Endothelial cell of umbilical vein (primary cell): Measurements from ENCODE around the gene MITF. TPM values are rescaled to one million over a fixed set of nuclear protein-coding genes. Genes with fewer than 3 reads are reported as not detected.

Experiments used
- BruUV-seq: library from RNA; stranded (reverse); fragments of 400-500 nt; replicated peaks from 2 replicates; lab custom pipeline; 2021; lab: Mats Ljungman, UMichigan
- CTCF ChIA-PET: fragments of 300-600, 350-600 bp; sonication (Branson Sonifier 250); formaldehyde crosslinking; loops from one replicate; lab custom pipeline; 2021; ENCODE audit warnings: antibody characterized with exemption, inconsistent platforms; lab: Charles Lee
- POLR2A ChIA-PET: fragments of 300-600, 350-600 bp; sonication (Branson Sonifier 250); formaldehyde crosslinking; loops from one replicate; lab custom pipeline; 2021; ENCODE audit warnings: antibody characterized with exemption, inconsistent platforms; lab: Charles Lee
- DNase-seq: peaks from one replicate; pipeline ENCODE4 v3.0.0-alpha.2; 2011; ENCODE audit warnings: low read depth, low spot score
- FAIRE-seq: peaks from 2 replicates; lab custom pipeline; 2011; peaks lifted over from hg19 to GRCh38; lab: Jason Lieb, UNC
- H2AFZ ChIP-seq: 2 replicates; pipeline ENCODE4 v1.6.0; 2012; ENCODE audit warnings: low read depth, low read length, control low read depth, inconsistent platforms
- H3K27ac ChIP-seq: 2 replicates; pipeline ENCODE4 v1.5.1; 2011; ENCODE audit warnings: low read depth, mild to moderate bottlenecking, control low read depth, low read length, moderate library complexity; ENCODE audit not compliant: insufficient read depth
- H3K27me3 ChIP-seq, 2 experiments: 2 replicates each; pipeline versions ENCODE4 v1.6.0 to v1.6.1; 2011; ENCODE audit warnings: low read length in 2 of 2, mixed read lengths in 1 of 2; ENCODE audit not compliant: control insufficient read depth in 2 of 2, insufficient read depth in 2 of 2
- H3K36me3 ChIP-seq, 2 experiments: 2 replicates in 1 of 2; 3 replicates in 1 of 2; pipeline ENCODE4 v1.5.1; 2011; ENCODE audit warnings: low read length in 2 of 2, mild to moderate bottlenecking in 1 of 2, moderate library complexity in 1 of 2; ENCODE audit not compliant: control insufficient read depth in 2 of 2, insufficient read depth in 2 of 2; ENCODE audit errors: extremely low read depth in 1 of 2
- H3K4me1 ChIP-seq: 3 replicates; pipeline ENCODE4 v1.5.1; 2011; ENCODE audit warnings: mild to moderate bottlenecking, low read length; ENCODE audit not compliant: control insufficient read depth, insufficient read depth; ENCODE audit errors: extremely low read depth
- H3K4me2 ChIP-seq: 2 replicates; pipeline ENCODE4 v1.6.1; 2011; ENCODE audit warnings: low read length, control low read depth, mixed read lengths; ENCODE audit not compliant: insufficient read depth
- H3K4me3 ChIP-seq, 3 experiments: fragments of 200-600 bp in 1 of 3; sonication (generic), shearing (Covaris generic) in 1 of 3; replicated peaks in 1 of 3; 2 replicates each; pipeline ENCODE4 v1.5.1; 2011 to 2016; ENCODE audit warnings: control low read depth in 3 of 3, low read length in 3 of 3, mild to moderate bottlenecking in 2 of 3, inconsistent platforms in 1 of 3, low read depth in 1 of 3, moderate library complexity in 1 of 3; ENCODE audit not compliant: insufficient read depth in 1 of 3
- H3K79me2 ChIP-seq: 2 replicates; pipeline ENCODE4 v1.6.0; 2012; ENCODE audit warnings: low read length, inconsistent platforms; ENCODE audit not compliant: control insufficient read depth, insufficient read depth
- H3K9ac ChIP-seq: replicated peaks from 2 replicates; pipeline ENCODE3; 2011; ENCODE audit warnings: low read length, control low read depth; ENCODE audit not compliant: insufficient read depth; ENCODE audit errors: extremely low read depth
- H3K9me1 ChIP-seq: replicated peaks from 3 replicates; pipeline ENCODE4 v1.6.0; 2011; ENCODE audit warnings: mild to moderate bottlenecking, low read length; ENCODE audit not compliant: control insufficient read depth, insufficient read depth; ENCODE audit errors: extremely low read depth
- H3K9me3 ChIP-seq: replicated peaks from 2 replicates; pipeline ENCODE4 v1.5.1; 2012; ENCODE audit warnings: low read length, inconsistent platforms; ENCODE audit not compliant: control insufficient read depth, insufficient read depth
- H4K20me1 ChIP-seq: replicated peaks from 2 replicates; pipeline ENCODE3; 2011; ENCODE audit warnings: mild to moderate bottlenecking, low read length; ENCODE audit not compliant: control insufficient read depth, insufficient read depth; ENCODE audit errors: extremely low read depth
- EZH2 ChIP-seq: IDR thresholded peaks from 2 replicates; pipeline ENCODE4 v1.6.1; 2012; ENCODE audit warnings: borderline replicate concordance, low read depth, mild to moderate bottlenecking, moderate library complexity, low read length, inconsistent platforms; ENCODE audit not compliant: severe bottlenecking
- FOS ChIP-seq: IDR thresholded peaks from 2 replicates; pipeline ENCODE4 v1.6.1; 2011; ENCODE audit warnings: mild to moderate bottlenecking, low read length, moderate library complexity, borderline replicate concordance; ENCODE audit not compliant: insufficient read depth
- GATA2 ChIP-seq: IDR thresholded peaks from 2 replicates; pipeline ENCODE4 v1.7.0; 2011; ENCODE audit warnings: low read depth, mild to moderate bottlenecking, moderate library complexity, mixed read lengths, low read length; ENCODE audit not compliant: insufficient read length, insufficient read depth
- POLR2A ChIP-seq: IDR thresholded peaks from 2 replicates; pipeline ENCODE4 v1.6.1; 2012; ENCODE audit warnings: low read depth, mild to moderate bottlenecking, control low read depth, low read length
- POLR2AphosphoS5 ChIP-seq: IDR thresholded peaks from 2 replicates; pipeline ENCODE4 v1.6.1; 2012; ENCODE audit warnings: low read depth, mild to moderate bottlenecking, control low read depth, low read length, moderate library complexity; ENCODE audit not compliant: insufficient read depth
- dilution Hi-C: fragments of 300-500 bp; cut with MboI; formaldehyde crosslinking; loops from one replicate; pipeline ENCODE4 v1.15.0; 2019; ENCODE audit warnings: low sequenced_read_pairs; ENCODE audit not compliant: extremely low pct_ligation_motif_present
- intact Hi-C: fragments of 100-400 bp; cut with micrococcal nuclease; formaldehyde crosslinking; loops from one replicate; pipeline ENCODE4 v1.10.0; 2022
- polyA plus RNA-seq, 4 experiments: library from polyadenylated mRNA; depleted of rRNA in 3 of 4; stranded (reverse) in 3 of 4; unstranded in 1 of 4; fragments of >200 nt; gene quantifications; 2 replicates each; pipeline versions ENCODE4 v1.2.1 to v1.2.3, GENCODE V29; 2011 to 2012; ENCODE audit warnings: missing spikeins in 1 of 4
- total RNA-seq: library from RNA; stranded (reverse); gene quantifications from 2 replicates; pipeline ENCODE4 v1.2.3, GENCODE V29; 2021
- TF ChIP-seq, protein P1 (sequence below): IDR thresholded peaks from 2 replicates; pipeline ENCODE4 v1.6.1; 2011; ENCODE audit not compliant: insufficient read depth, insufficient read length
- TF ChIP-seq, protein P2 (sequence below), 2 donors: IDR thresholded peaks; 1 replicate in 1 of 2; 2 replicates in 1 of 2; pipeline ENCODE4 v1.5.1; 2011; ENCODE audit warnings: low read length in 2 of 2, mild to moderate bottlenecking in 2 of 2, moderate library complexity in 2 of 2, control low read depth in 1 of 2, inconsistent platforms in 1 of 2, low read depth in 1 of 2; ENCODE audit not compliant: insufficient read depth in 1 of 2; ENCODE audit errors: extremely low read depth in 1 of 2

MITF gene
- total and polyA plus RNA-seq, 2 donors (not counting 3 experiments of a cell fraction or from before 2014, with no cell fraction given) = 1.6 to 2.5 TPM

GRCh38 chr3:69864141-69864540 lies 124.9 kb downstream of the MITF start:
- no TSS peak for BruUV-seq
- H3K79me2 ChIP-seq = no peaks in the 10 kb centered on the region
- no peak overlapping the region for H3K4me3 ChIP-seq
- no peaks in the 10 kb centered on the region for H4K20me1 ChIP-seq
- H3K36me3 ChIP-seq = no peaks in the 10 kb centered on the region
- no peak overlapping the region for H3K4me2 ChIP-seq
- H2AFZ ChIP-seq = no peak overlapping the region
- ChIA-PET CTCF (interaction anchor here (1.5 kb wide), 1 partner anchor 9 kb away, joined by 3 read pairs; no protein-coding TSS in a partner anchor), POLR2A (no interaction called here)
- dilution Hi-C loops = no loop called here
- TF ChIP-seq FOS = no peak
- no peak for TF ChIP-seq GATA2
- no peak for TF ChIP-seq POLR2AphosphoS5
- H3K27ac ChIP-seq = no peak overlapping the region
- FAIRE-seq = no peak
- H3K9ac ChIP-seq = no peak overlapping the region
- no peaks in the 10 kb centered on the region for H3K27me3 ChIP-seq
- H3K4me1 ChIP-seq = no peaks in the 10 kb centered on the region
- intact Hi-C loops = no loop called here
- H3K9me1 ChIP-seq = no peaks in the 10 kb centered on the region
- DNase-seq = no peak
- H3K9me3 ChIP-seq = no peaks in the 10 kb centered on the region

DNA sequence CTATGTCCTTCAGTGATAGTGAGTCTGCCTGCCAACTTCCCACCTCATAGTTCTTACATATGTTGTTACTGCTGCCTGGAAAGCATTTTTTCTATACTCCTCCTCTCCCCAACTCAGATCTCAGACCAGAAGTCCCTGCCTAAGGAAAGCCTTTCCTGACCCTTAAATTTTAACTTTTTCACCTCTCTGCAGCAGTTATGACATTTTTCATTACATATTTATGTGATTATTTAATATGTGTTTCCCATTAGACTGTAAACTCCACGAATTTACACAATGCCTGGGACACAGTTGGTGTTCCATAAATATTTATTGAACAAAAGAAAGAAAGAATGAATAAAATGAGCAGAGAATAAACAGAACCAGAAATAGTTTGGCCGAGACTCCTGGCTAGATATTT lies 125.5 kb downstream of the MITF start:
- ChIA-PET POLR2A (no interaction called here), CTCF (interaction anchor here (1.5 kb wide), 1 partner anchor 9 kb away, joined by 3 read pairs; no protein-coding TSS in a partner anchor)
- Histone ChIP-seq H3K4me3 (no peak overlapping the region), H2AFZ (no peak overlapping the region), H3K27ac (no peak overlapping the region), H3K4me2 (no peak overlapping the region), H3K27me3 (no peaks in the 10 kb centered on the region), H3K79me2 (no peaks in the 10 kb centered on the region), H3K9me1 (no peaks in the 10 kb centered on the region), H3K36me3 (no peaks in the 10 kb centered on the region), H3K4me1 (no peaks in the 10 kb centered on the region), H4K20me1 (no peaks in the 10 kb centered on the region), H3K9ac (no peak overlapping the region), H3K9me3 (no peaks in the 10 kb centered on the region)
- intact Hi-C loops (no loop called here), dilution Hi-C loops (no loop called here)
- FAIRE-seq (no peak), DNase-seq (no peak)
- BruUV-seq = no TSS peak
- no peak for TF ChIP-seq POLR2A
- TF ChIP-seq, protein P1, sequence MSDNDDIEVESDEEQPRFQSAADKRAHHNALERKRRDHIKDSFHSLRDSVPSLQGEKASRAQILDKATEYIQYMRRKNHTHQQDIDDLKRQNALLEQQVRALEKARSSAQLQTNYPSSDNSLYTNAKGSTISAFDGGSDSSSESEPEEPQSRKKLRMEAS = no peak
- TF ChIP-seq, protein P2, sequence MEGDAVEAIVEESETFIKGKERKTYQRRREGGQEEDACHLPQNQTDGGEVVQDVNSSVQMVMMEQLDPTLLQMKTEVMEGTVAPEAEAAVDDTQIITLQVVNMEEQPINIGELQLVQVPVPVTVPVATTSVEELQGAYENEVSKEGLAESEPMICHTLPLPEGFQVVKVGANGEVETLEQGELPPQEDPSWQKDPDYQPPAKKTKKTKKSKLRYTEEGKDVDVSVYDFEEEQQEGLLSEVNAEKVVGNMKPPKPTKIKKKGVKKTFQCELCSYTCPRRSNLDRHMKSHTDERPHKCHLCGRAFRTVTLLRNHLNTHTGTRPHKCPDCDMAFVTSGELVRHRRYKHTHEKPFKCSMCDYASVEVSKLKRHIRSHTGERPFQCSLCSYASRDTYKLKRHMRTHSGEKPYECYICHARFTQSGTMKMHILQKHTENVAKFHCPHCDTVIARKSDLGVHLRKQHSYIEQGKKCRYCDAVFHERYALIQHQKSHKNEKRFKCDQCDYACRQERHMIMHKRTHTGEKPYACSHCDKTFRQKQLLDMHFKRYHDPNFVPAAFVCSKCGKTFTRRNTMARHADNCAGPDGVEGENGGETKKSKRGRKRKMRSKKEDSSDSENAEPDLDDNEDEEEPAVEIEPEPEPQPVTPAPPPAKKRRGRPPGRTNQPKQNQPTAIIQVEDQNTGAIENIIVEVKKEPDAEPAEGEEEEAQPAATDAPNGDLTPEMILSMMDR (IDR thresholded peaks at IDR 0.05; ENCODE audit: extremely low read depth in 1 of 2, insufficient read depth in 1 of 2, low read depth in 1 of 2, low read length in 2 of 2) = no peak
- TF ChIP-seq EZH2 = no peak
- TF ChIP-seq GATA2 = no peak
